Stimulated activated CD8-positive, alpha-beta memory T cell treated with anti-CD3 and anti-CD28 coated beads, Interleukin-15, amount 100 ng/mL, for 1 hour (primary cell): ENCODE data around the gene NCF1.
A peak's percentile ranks its signal among the peaks of the same experiment; 100 is the strongest.
"Not testable (repeated sequence)": the region's sequence is repeated elsewhere in the genome, so short reads cannot be mapped to it uniquely, and the experiment has no call there.

Experiments used
- DNase-seq: peaks from one replicate; pipeline ENCODE4 v3.0.0-alpha.2; 2020; ENCODE audit warnings: low read depth

NCF1 gene

DNA sequence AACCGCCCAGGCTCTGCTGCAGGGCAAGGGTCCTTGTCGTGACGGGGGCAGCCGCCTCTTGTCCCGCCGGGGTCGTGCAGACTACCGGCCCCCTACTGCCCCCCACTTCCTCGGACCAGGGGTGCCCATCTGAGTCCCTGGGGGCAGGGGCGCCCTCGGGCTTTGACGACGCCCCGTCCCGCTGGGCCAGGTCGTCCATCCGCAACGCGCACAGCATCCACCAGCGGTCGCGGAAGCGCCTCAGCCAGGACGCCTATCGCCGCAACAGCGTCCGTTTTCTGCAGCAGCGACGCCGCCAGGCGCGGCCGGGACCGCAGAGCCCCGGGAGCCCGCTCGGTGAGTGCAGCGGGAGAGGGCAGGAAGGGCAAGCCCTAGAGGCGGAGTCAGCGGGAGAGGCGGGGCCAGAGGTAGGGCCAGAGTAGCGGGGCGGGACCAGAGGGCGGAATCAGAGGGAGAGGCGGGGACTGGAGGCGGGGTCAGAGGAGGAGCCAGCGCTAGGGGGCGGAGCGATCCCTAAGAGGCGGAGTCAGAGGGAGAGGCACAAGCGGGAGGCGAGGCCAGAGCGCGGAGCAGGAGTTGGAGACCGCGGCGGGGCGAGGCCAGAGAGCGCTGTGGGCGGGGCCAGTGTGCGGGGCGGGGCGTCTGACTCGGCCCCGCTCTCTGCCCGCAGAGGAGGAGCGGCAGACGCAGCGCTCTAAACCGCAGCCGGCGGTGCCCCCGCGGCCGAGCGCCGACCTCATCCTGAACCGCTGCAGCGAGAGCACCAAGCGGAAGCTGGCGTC is 14.7 kb downstream of the NCF1 start:
- DNase-seq = peak; percentile 93

DNA sequence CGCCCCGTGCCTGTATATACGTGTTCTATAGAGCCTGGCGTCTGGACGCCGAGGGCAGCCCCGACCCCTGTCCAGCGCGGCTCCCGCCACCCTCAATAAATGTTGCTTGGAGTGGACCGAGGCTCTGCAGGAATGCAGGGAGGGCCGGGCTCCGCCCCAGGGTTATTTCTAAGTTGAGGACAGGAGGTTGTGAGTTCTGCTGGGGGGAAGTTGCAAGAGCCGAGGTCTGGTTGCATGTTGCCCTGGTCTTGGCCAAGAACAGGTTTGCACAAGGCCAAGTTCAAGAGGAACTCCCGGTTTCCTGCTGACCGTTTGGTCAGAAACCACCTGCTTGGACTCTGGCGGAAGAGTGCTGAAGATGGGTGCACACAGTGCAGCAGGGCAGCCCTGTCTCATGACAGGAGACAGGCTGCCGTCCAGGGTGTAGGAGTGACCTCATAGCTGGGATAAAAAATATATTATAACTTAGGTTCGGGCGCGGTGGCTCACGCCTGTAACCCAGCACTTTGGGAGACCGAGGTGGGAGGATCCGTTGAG is 15.5 kb downstream of the NCF1 start:
- not testable (repeated sequence) for DNase-seq

DNA sequence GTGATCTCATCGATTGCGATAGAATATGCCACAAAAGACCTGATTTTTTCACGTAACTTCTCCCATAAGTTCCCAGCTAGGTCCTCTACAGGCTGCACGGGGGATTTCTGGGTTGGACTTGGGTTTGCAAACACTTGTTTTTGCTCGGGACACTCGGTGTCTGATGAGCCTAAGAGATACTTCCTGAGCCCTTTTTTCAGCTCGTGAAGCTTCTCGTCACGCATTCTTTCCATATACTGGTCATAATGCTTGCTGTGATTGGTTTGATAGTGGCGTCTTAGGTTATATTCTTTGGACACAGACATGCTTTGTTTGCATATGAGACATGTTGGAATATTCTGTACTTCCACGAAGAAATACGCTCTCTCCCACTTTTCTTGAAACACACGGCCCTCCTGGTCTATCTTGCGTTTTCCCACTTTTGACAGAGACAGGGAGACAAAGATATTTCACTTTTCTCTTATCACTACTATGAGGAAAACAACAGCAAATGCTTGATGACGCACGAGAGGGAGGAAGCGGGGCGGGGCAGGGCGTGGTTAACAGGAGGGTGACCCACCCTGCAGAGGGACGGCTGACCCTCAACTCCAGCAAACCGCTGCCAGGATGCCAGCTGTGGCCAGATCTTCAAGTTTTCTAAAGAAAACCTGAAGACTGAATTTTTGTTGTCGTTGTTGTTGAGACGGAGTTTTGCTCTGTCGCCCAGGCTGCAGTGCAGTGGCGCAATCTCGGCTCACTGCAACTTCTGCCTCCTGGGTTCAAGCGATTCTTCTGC is 24.2 kb downstream of the NCF1 start:
- not testable (repeated sequence) for DNase-seq

DNA sequence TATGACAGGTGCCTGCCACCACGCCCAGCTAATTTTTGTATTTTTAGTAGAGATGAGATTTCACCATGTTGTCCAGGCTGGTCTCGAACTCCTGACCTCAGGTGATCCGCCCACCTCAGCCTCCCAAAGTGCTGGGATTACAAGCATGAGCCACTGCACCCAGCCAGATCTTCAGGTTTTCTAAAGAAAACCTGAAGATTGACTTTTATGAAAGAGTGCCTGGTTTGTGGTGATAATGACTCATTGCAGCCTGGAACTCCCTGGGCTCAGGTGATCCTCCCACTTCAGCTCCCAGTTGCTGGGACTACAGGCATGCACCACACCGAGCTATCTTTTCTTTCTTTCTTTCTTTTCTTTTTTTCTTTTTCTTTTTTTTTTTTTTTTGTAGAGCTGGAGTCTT is 24.8 kb downstream of the NCF1 start:
- DNase-seq = not testable (repeated sequence)

- not testable (repeated sequence) for DNase-seq
These were observed 42.1 kb downstream of the NCF1 start for GRCh38 chr7:74815882-74816281.

DNA sequence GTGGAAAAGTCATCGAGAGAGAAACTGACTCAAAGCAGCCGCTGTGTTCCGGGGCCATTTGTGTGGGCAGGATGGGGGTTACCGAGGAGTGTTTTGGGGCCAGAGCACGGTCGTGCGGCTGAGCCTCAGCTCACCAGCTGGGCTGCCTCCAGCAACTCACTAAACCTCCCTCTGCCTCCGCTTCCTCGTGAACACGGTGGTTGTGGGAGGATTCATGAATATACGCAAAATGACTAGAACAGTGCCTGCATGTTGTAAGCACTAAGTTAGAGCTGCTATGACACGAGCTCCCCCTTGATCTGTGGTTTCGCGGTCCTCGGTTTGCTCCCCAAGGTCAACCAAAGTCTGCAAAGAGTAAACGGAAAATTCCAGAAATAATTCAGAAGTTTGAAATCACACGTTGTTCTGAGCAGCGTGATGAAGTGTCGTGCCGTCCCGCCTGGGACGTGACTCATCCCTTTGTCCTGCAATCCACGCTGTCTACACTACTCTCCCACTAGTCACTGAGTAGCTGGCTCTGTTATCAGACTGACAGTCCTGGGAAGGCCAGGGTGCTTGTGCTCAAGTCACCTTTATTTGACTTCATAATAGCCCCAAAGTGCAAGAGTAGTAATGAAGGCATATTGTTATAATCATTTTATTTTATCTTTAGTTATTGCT is 46.5 kb downstream of the NCF1 start:
- DNase-seq = not testable (repeated sequence)

DNA sequence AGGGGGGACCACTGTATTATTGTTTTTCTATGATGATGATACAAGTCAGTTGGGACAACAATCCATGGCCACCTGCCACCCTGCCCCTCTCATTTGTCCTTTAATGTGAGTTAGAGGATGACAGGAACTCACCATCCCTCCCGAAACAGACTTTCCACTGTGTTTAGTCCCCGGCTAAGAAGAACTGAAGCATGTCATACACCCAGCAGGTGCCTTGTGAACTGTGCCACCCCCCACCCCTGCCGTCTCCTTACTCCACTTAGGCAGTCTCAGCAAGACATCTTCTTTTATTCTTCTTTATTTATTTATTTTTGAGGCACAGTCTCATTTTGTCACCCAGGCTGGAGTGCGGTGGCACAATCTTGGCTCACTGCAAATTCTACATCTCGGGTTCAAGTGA is 47.4 kb downstream of the NCF1 start:
- DNase-seq = not testable (repeated sequence)

- not testable (repeated sequence) for DNase-seq
These were observed 56.1 kb downstream of the NCF1 start for GRCh38 chr7:74829959-74830358.

DNA sequence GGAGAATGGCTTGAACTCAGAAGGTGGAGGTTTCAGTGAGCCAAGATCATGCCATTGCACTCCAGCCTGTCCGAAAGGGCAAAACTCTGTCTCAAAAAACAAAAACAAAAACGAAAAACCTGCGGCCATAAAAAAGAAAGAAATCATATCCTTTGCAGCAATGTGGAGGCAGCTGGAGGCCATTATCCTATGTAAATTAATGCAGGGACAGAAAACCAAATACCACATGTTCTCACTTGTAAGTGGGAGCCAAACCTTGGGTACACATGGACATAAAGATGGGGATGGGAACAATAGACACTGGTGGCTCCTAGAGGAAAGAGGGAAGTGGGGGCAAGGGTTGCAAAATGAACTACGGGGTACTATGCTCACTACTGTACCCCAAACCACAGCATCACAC is 56.6 kb downstream of the NCF1 start:
- DNase-seq = not testable (repeated sequence)
